ENCODE results near the gene WDR81.
"Not testable (repeated sequence)": the region's sequence is repeated elsewhere in the genome, so short reads cannot be mapped to it uniquely, and the experiment has no call there.

WDR81 gene

DNA sequence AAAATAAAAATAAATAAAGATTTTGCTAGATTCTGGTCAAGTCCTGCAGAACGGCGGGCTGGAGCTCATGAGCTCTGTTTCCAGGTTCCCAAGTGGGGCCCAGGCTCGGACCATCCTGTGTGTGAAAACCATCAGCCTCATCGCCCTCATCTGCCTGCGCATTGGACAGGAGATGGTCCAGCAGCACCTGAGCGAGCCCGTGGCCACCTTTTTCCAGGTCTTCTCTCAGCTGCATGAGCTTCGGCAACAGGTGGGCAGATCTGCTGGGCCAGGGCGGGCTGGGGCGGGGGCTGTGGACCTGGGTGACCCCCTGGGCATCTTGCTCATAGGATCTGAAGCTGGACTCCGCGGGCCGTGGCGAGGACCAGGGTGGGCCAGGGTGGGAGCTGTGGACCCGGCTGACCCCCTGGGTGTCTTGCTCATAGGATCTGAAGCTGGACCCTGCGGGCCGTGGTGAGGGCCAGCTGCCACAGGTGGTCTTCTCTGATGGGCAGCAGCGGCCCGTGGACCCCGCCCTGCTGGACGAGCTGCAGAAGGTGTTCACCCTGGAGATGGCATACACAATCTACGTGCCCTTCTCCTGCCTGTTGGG, 7.8 kb downstream of the WDR81 start:
- no peak for DNase-seq

GRCh38 chr17:1732833-1733321, 8.4 kb downstream of the WDR81 start:
- DNase-seq: no peak

- no peak for DNase-seq
These were observed 9.3 kb downstream of the WDR81 start for GRCh38 chr17:1733759-1734158.

GRCh38 chr17:1735418-1735817, 10.9 kb downstream of the WDR81 start:
- no peak for DNase-seq

DNA sequence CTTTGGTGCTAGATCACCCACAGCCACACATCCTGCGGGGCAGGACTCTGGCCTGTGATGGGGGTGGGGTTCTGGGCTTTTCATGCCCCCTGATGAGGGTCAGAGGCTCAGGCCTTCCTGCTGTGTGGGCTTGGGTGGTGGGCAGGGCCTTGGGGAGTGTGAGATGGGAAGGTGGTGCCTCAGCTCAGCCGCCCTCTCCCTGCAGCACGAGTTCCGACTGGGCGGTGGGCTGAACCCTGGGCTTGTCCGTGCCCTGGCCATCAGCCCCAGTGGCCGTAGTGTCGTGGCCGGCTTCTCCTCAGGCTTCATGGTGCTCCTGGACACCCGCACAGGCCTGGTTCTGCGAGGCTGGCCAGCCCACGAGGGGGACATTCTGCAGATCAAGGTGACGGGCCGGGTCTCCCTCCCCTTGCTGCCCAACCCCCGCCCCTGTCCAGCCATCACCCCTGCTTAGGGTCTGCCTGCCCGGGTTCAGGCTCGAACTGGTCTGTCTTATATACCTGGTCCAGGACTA, 11.4 kb downstream of the WDR81 start:
- DNase-seq: no peak

DNA sequence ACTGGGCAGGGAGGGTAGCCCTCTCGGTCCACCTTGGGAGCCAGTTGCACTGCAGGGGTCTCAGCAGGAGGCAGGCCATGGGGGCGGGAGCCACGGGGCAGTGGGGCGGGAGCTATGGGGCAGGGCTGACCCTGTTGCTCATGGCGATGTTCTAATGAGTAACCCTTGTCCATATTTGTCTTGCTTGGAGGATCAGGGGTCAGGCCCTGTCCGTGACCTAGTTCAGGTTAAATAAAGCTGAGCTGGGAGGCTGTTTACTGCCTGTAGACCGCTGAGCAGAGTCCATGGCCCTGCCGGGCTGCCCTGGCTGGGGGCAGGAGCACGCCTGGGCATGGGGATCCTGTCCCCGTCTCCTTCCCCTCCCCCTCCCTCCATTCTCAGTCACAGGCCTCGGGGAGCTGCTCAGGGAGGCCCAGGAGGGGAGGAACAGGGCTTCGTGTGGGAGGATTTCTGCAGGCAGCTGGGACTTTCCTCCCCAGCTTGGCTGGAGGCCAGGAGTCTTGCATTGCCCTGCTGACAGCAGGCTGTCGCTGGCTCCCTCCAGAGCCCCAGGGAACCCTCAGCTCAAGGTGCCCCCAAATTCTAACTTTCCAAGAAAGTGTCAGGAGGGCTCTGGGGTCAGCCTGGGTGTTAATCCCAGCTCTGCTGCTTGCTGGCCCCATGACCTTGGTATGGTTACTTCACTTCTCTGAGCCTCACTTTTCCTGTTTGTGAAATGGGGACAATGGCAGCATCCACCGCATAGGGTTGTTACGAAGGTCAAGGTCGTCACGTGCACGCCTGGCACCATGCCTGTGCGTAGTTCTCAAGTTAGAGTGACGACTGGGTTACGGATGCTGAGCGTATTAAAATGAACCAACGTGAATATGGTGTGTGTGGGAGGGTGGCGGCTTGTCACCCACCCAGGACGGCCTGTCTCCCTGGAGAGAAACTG, 12.1 kb downstream of the WDR81 start:
- DNase-seq: peak; percentile 20

GRCh38 chr17:1737531-1738291, 13.2 kb downstream of the WDR81 start:
- DNase-seq: no peak

- DNase-seq: not testable (repeated sequence)
These were observed 17.4 kb downstream of the WDR81 start for GRCh38 chr17:1741899-1742298.

GRCh38 chr17:1742371-1743087, 18.0 kb downstream of the WDR81 start, which contains the start of gene SERPINF2:
Gene SERPINF2, plus strand, starts transcription at chr17:1742871. Its CDS starts 2,125 bp downstream, at chr17:1744996.
- DNase-seq: no peak

GRCh38 chr17:1743088-1743439, 18.6 kb downstream of the WDR81 start:
- DNase-seq: no peak

DNA sequence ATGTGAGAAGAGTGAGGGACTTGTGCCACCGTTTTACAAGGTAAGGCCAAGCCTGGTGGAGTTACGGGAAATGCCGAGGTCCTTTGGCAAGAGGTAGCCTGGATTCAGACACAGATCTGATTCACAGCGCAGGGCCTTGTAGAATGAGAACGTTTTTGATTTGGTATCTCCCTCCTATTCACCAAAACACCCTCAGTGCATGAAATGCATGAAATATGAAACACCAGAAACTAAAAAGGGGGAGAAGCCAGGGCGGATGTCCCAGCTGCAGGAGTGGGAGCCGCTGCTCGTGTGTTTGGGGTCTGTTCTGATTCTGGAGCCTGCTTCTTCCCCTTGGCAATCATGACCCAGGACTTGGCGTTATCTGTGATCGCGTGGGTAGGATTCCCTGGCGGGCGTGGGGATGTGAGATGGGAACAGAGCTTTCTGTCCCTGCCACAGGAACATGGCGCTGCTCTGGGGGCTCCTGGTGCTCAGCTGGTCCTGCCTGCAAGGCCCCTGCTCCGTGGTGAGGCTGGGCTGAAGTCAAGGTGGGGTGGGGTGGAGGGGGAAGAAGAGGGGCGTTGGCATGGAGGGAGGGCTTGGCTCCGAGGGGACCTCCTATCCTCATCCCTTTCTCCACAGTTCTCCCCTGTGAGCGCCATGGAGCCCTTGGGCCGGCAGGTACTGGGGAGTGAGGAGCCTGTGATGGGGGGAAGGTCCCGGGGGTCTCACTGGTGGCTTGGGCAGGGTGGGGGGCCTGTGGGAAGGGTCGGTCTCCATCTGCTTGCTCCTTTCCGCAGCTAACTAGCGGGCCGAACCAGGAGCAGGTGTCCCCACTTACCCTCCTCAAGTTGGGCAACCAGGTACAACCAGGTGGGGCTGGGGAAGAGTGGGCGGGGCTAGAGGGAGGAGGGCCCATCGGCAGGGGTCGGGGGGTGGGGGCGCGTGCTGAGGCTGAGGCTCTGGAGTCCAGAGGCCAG, 20.3 kb downstream of the WDR81 start:
- DNase-seq: no peak

DNA sequence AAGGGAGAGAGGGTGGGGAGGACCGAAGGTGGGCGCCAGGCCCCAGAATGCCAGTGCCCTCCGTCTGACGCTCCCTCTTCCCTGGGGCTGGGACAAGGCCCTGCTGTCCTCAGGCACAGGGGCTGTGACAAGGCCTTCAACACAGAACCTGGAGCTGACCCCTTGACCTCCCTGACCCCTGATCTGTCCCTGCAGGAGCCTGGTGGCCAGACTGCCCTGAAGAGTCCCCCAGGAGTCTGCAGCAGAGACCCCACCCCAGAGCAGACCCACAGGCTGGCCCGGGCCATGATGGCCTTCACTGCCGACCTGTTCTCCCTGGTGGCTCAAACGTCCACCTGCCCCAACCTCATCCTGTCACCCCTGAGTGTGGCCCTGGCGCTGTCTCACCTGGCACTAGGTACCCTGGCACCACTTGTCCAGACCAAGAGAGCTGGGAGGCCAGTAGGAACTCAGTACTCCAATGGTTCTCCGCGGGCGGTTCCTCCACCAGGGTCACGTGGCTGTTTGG, 21.1 kb downstream of the WDR81 start:
- DNase-seq: no peak

GRCh38 chr17:1746975-1747543, 22.6 kb downstream of the WDR81 start:
- no peak for DNase-seq

- DNase-seq: no peak
These were observed 26.1 kb downstream of the WDR81 start for GRCh38 chr17:1750628-1751027.

- no peak for DNase-seq
These were observed 28.1 kb downstream of the WDR81 start for GRCh38 chr17:1752425-1753262.

- no peak for DNase-seq
These were observed 29.4 kb downstream of the WDR81 start for GRCh38 chr17:1753767-1754429.

DNA sequence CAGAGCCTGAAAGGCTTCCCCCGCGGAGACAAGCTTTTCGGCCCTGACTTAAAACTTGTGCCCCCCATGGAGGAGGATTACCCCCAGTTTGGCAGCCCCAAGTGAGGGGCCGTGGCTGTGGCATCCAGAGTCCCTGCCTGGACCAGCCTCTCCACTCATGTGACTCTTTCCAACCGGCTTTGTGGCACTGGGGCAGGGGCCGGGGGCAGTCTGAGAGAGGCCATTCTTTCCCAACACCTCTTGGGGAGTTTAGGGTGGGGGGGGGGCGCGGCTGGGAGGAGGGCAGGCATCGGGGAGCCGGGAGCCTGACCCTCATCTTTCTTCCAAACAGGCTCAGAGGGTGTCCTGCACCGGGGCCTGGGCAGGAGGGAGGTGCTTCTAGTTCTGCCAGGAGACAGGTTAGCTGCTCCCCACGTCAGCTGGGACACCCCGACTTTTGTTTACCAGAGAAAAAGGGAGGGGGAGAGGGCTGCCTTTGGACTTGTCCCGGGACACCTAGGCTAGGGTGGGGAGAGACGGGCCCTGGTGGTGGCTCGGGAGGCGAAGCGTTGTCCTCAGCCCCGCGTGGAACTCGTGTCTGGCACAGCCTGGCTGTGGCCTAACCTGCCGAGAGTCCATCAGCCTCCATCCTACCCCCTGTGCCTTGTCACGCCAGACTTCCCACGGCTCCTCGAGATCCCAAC, 30.1 kb downstream of the WDR81 start:
- no peak for DNase-seq

DNA sequence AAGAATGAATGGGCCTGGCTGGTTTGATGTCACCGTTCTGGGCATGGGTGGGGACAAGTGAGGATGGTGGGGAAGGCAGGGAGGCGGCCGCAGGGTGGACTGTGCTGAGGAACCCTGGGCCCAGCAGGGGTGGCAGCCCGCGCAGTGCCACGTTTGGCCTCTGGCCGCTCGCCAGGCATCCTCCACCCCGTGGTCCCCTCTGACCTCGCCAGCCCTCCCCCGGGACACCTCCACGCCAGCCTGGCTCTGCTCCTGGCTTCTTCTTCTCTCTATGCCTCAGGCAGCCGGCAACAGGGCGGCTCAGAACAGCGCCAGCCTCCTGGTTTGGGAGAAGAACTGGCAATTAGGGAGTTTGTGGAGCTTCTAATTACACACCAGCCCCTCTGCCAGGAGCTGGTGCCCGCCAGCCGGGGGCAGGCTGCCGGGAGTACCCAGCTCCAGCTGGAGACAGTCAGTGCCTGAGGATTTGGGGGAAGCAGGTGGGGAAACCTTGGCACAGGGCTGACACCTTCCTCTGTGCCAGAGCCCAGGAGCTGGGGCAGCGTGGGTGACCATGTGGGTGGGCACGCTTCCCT, 30.8 kb downstream of the WDR81 start:
- DNase-seq: no peak
